ENCODE data around the gene ATG14.
"Not testable (repeated sequence)": the region's sequence is repeated elsewhere in the genome, so short reads cannot be mapped to it uniquely, and the experiment has no call there.

ATG14 gene

GRCh38 chr14:55347748-55348147, 63.9 kb downstream of the ATG14 start:
- no peak for DNase-seq

- DNase-seq, result no peak
Observed at GRCh38 chr14:55347040-55347439, 64.6 kb downstream of the ATG14 start.

- DNase-seq, result not testable (repeated sequence)
Observed at GRCh38 chr14:55344582-55345163, 67.0 kb downstream of the ATG14 start.

GRCh38 chr14:55341781-55342180, 69.8 kb downstream of the ATG14 start:
- no peak for DNase-seq

GRCh38 chr14:55340482-55340881, 71.1 kb downstream of the ATG14 start:
- no peak for DNase-seq

- DNase-seq, result peak; percentile 44
Observed at GRCh38 chr14:55339770-55340169, 71.9 kb downstream of the ATG14 start.

GRCh38 chr14:55336691-55337090, 74.9 kb downstream of the ATG14 start:
- DNase-seq, result peak; percentile 7

GRCh38 chr14:55336162-55336561, 75.5 kb downstream of the ATG14 start:
- DNase-seq, result no peak

GRCh38 chr14:55333711-55334485, 77.7 kb downstream of the ATG14 start:
- no peak for DNase-seq

- DNase-seq, result peak; percentile 23
Observed at GRCh38 chr14:55332654-55333570, 78.7 kb downstream of the ATG14 start.

- no peak for DNase-seq
Observed at GRCh38 chr14:55329999-55330710, 81.5 kb downstream of the ATG14 start.

- no peak for DNase-seq
Observed at GRCh38 chr14:55328317-55328716, 83.3 kb downstream of the ATG14 start.

- DNase-seq, result no peak
Observed at GRCh38 chr14:55327179-55327578, 84.5 kb downstream of the ATG14 start.

GRCh38 chr14:55324812-55325211, 86.8 kb downstream of the ATG14 start:
- DNase-seq, result no peak

GRCh38 chr14:55323910-55324309, 87.7 kb downstream of the ATG14 start:
- DNase-seq, result no peak

GRCh38 chr14:55318694-55319093, 92.9 kb downstream of the ATG14 start:
- DNase-seq, result no peak

GRCh38 chr14:55317542-55318306, 93.9 kb downstream of the ATG14 start:
- no peak for DNase-seq

GRCh38 chr14:55316564-55316963, 95.1 kb downstream of the ATG14 start:
- no peak for DNase-seq
